Neutrophil (primary cell): ENCODE measurements around the gene CD44.

ENCODE experiments used
- H3K27ac ChIP-seq: fragments of 200-600 bp; sonication (generic); 2 replicates; pipeline ENCODE4 v1.5.1; 2016; ENCODE audit warnings: mild to moderate bottlenecking, moderate library complexity
- H3K27me3 ChIP-seq: fragments of 200-600 bp; sonication (generic); 2 replicates; pipeline ENCODE4 v1.6.0; 2016; ENCODE audit warnings: mild to moderate bottlenecking
- H3K36me3 ChIP-seq: fragments of 200-600 bp; sonication (generic); 2 replicates; pipeline ENCODE4 v1.5.1; 2017
- H3K4me1 ChIP-seq, 2 experiments: fragments of 200-600 bp in 1 of 2; sonication (generic) in 1 of 2; 1 replicate in 1 of 2; 2 replicates in 1 of 2; pipeline versions ENCODE4 v1.5.1 to v1.6.1; 2013 to 2016; ENCODE audit warnings: low read depth in 1 of 2, low read length in 1 of 2, mild to moderate bottlenecking in 1 of 2, moderate library complexity in 1 of 2; ENCODE audit not compliant: control insufficient read depth in 1 of 2, insufficient read depth in 1 of 2
- H3K4me3 ChIP-seq, 2 experiments: fragments of 200-600 bp in 1 of 2; sonication (generic) in 1 of 2; 1 replicate in 1 of 2; 2 replicates in 1 of 2; pipeline ENCODE4 v1.5.1; 2013 to 2016; ENCODE audit warnings: low read depth in 1 of 2, low read length in 1 of 2, mild to moderate bottlenecking in 1 of 2, moderate library complexity in 1 of 2
- H3K9me3 ChIP-seq: fragments of 200-600 bp; sonication (generic); 2 replicates; pipeline ENCODE4 v1.5.1; 2016
- TF ChIP-seq, protein P1 (sequence below): fragments of 200-600 bp; sonication (generic); IDR thresholded peaks from 2 replicates; pipeline ENCODE4 v1.5.1; 2016; ENCODE audit warnings: antibody characterized with exemption

Gene CD44

DNA sequence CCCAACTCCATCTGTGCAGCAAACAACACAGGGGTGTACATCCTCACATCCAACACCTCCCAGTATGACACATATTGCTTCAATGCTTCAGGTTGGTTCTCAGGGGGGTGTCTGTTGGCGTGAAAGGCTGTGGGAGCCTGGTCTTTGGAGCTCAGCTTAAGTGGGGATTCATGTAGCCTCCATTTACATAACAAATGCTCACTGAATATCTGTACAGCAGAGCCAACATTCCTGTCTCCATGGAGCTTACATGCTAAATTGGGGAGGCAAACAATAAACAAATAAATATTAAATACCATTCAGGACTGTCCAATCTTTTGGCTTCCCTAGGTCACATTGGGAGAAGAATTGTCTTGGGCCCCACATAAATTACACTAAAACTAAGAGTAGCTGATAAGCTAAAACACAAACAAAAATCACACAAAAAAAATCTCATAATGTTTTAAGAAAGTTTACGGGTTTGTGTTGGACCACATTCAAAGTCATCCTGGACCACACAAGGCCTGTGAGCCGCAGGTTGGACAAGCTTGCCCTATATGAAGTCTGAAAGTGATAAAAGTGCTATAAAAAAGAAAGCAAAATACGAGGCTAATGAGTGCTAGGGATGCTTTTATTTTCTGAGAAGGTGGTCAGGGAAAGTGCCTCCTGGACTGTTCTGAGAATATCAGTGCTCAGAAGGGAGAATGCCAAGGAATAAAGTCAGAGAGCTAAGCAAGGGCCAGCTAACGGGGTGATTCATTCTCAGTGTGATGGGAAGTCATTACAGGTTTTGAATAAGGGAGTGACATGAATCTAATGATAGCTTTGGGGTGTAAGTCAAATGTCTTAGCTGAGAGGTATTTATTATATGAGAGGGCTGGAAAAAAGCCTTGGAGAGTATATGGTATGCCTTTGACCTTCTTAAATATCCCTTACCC lies 41.6 kb downstream of the CD44 start:
- Histone ChIP-seq H3K27ac (peak overlapping the region; percentile 53), H3K4me1 (peaks cover 25 to 47% of the 10 kb centered on the region in 2 experiments), H3K4me3 (no peak overlapping the region), H3K27me3 (no peaks in the 10 kb centered on the region), H3K36me3 (peaks cover 81% of the 10 kb centered on the region), H3K9me3 (no peaks in the 10 kb centered on the region)
- TF ChIP-seq, protein P1, sequence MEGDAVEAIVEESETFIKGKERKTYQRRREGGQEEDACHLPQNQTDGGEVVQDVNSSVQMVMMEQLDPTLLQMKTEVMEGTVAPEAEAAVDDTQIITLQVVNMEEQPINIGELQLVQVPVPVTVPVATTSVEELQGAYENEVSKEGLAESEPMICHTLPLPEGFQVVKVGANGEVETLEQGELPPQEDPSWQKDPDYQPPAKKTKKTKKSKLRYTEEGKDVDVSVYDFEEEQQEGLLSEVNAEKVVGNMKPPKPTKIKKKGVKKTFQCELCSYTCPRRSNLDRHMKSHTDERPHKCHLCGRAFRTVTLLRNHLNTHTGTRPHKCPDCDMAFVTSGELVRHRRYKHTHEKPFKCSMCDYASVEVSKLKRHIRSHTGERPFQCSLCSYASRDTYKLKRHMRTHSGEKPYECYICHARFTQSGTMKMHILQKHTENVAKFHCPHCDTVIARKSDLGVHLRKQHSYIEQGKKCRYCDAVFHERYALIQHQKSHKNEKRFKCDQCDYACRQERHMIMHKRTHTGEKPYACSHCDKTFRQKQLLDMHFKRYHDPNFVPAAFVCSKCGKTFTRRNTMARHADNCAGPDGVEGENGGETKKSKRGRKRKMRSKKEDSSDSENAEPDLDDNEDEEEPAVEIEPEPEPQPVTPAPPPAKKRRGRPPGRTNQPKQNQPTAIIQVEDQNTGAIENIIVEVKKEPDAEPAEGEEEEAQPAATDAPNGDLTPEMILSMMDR, result no peak

DNA sequence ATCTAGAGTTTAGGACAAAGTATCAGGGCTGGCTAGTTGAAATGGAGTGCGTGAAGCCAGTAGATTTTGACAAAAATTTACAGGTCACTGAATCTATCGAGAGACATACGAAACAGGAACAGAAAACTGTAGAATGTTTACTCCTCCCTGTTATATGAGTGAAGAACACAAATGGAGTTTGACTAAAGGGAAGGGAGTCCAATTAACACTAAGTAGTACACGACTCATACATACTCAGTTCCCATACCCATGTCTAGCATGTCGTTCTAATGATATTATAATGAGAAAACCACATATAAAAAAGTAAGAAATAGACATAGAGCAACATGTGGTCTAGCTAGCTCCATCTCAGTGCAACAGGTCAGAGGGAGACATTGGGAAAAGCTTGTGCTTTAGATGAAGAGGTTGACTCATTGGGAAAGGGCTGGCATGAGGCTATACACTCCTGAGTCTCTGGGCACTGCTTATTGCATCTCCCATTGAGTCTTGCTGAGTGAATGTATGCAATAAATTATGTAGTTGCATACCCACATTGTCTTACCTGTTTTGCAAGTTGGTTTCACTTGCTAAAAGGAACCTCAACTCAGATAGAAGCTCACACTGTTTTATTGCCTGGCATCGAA lies 43.5 kb downstream of the CD44 start:
- peaks cover 23 to 32% of the 10 kb centered on the region in 2 experiments for H3K4me1 ChIP-seq
- H3K36me3 ChIP-seq, result peaks cover 86% of the 10 kb centered on the region
- H3K27me3 ChIP-seq, result no peaks in the 10 kb centered on the region
- TF ChIP-seq, protein P1, result no peak
- H3K9me3 ChIP-seq, result no peaks in the 10 kb centered on the region
- H3K27ac ChIP-seq, result peak overlapping the region; percentile 51
- H3K4me3 ChIP-seq, result no peak overlapping the region

DNA sequence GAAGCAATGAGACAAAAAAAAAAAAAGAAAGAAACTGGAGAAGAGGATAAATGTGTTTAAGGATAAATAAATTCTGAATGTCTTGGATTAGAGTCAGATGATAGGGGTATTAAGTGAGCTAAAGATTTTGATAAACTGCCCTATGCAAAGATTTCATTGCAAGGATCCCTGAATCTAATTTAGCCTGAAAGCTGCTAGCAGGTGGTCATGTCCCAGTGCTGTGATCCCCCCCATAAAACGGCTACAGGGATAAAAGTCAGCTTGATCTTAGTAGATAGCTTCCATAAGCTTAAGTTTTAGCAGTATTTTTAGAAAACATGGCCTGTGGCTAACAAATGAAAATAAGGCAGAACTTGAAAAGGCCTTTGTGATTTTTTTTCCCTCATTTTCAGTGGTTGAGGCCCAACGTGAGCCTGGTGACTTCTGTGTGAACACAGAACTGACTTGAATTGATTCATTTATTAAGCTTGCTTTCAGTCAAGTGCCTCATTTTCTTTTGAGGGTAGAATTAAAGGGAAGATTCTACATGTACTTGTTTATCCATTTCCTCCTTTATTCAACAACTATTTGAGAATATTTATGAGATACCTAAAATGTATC lies 44.5 kb downstream of the CD44 start:
- TF ChIP-seq, protein P1, result no peak
- Histone ChIP-seq H3K4me3 (no peak overlapping the region), H3K9me3 (no peaks in the 10 kb centered on the region), H3K4me1 (peaks cover 15 to 22% of the 10 kb centered on the region in 2 experiments), H3K36me3 (peaks cover 86% of the 10 kb centered on the region), H3K27ac (peak overlapping the region; percentile 23), H3K27me3 (no peaks in the 10 kb centered on the region)

DNA sequence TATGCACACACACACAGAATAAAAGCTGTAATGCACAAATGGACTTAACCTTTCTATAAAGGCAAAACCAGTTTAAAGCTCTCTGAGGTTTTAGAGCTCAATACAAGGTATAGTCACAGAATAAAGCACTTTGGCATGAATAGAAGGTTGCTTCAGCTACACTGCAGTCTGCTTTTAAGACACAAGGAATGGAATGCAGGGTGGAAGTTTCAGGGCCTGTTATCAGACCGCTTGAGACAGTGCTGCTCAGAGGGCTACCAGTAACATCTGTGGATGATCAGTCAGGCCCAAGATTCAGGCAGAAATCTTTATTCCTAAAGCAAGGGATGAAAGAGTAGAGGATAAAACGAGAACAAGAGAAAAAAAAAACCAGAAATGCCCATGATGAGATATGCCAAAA lies 46.7 kb downstream of the CD44 start:
- Histone ChIP-seq H3K4me1 (peaks cover 6 to 10% of the 10 kb centered on the region in 2 experiments), H3K4me3 (no peak overlapping the region), H3K36me3 (peaks cover 89% of the 10 kb centered on the region), H3K27ac (peak overlapping the region; percentile 21), H3K9me3 (no peaks in the 10 kb centered on the region), H3K27me3 (no peaks in the 10 kb centered on the region)
- TF ChIP-seq, protein P1, result no peak

DNA sequence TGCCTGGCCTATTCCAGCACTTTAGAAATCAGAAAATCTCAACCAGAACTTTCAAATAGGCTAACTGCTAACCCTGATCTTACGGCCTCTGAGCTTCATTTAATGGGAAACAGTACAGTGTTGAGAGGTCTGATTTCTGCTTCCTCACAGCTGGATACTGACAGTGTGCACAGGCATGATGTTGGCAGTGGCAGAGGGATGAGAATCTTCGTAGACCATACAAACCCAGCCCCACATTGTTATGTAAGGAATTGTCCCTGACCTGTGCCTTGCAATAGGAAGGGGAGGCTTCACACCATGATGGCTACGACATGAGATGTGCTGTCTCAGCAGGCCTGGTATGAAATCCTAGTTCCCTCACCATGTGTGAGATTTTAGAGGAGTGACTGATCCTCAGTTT lies 49.0 kb downstream of the CD44 start:
- Histone ChIP-seq H3K36me3 (peaks cover 93% of the 10 kb centered on the region), H3K9me3 (no peaks in the 10 kb centered on the region), H3K27me3 (no peaks in the 10 kb centered on the region), H3K4me3 (no peak overlapping the region), H3K27ac (no peak overlapping the region), H3K4me1 (peaks cover 0 to 2% of the 10 kb centered on the region in 2 experiments)
- TF ChIP-seq, protein P1, result no peak
